Lower leg skin (tissue), 4 donors: ENCODE results near the gene GRIA2. TPM values are rescaled to one million over a fixed set of nuclear protein-coding genes. Genes with fewer than 3 reads are reported as not detected.

Experiments
- DNase-seq, 2 donors: peaks; one replicate each; pipeline ENCODE4 v3.0.0-alpha.2; 2019; ENCODE audit warnings: low spot score in 2 of 2
- H3K4me3 ChIP-seq: fragments of 200-600 bp; sonication (generic); 2 replicates; pipeline ENCODE4 v1.5.1; 2017; ENCODE audit warnings: mild to moderate bottlenecking, low read depth; ENCODE audit not compliant: poor library complexity, severe bottlenecking
- CTCF ChIP-seq, 3 donors: fragments of 450-650 bp; IDR thresholded peaks; one replicate each; pipeline ENCODE4 v1.5.1; 2016; ENCODE audit warnings: antibody characterized with exemption in 3 of 3, mild to moderate bottlenecking in 3 of 3, moderate library complexity in 2 of 3
- POLR2A ChIP-seq, 2 donors: fragments of 450-650 bp; IDR thresholded peaks; one replicate each; pipeline ENCODE4 v1.6.1; 2016 to 2017; ENCODE audit warnings: antibody characterized with exemption in 2 of 2, mild to moderate bottlenecking in 1 of 2, moderate library complexity in 1 of 2
- WGBS, 2 donors: methylation state at CpG; one replicate each; pipeline ENCODE4 v1.1.5; 2018; 5-methylcytosine and 5-hydroxymethylcytosine counted together
- intact Hi-C: fragments of 100-400 bp; cut with DNase I; formaldehyde crosslinking; loops from one replicate; pipeline ENCODE4 v1.15.0; 2023; ENCODE audit warnings: low total_unique reads
- total RNA-seq, 4 donors: library from RNA; depleted of rRNA; stranded (reverse); fragments of >200 nt; gene quantifications; one replicate each; pipeline ENCODE4 v1.1.0, GENCODE V29; 2016

The GRIA2 gene
- total RNA-seq, 4 donors from 2014 or later: 0.30 to 3.9 (median 2.5) TPM

- DNase-seq: no peak
- TF ChIP-seq POLR2A (IDR thresholded peaks at IDR 0.05) (no peak), CTCF (IDR thresholded peaks at IDR 0.05) (no peak)
- no peak overlapping the region for H3K4me3 ChIP-seq
- 43 to 54% methylated on average over 2 of the region's 2 CpGs for WGBS, 2 donors
- intact Hi-C loops: no loop called here
Measured at GRCh38 chr4:157265281-157265680, 44.8 kb downstream of the GRIA2 start.

- TF ChIP-seq CTCF (IDR thresholded peaks at IDR 0.05) (no peak), POLR2A (IDR thresholded peaks at IDR 0.05) (no peak)
- 45 to 69% methylated on average over 2 of the region's 2 CpGs for WGBS, 2 donors
- H3K4me3 ChIP-seq: no peak overlapping the region
- intact Hi-C loops: no loop called here
- no peak for DNase-seq
Measured at GRCh38 chr4:157270108-157270507, 49.6 kb downstream of the GRIA2 start.

GRCh38 chr4:157270552-157270951, 50.0 kb downstream of the GRIA2 start:
- no peak for TF ChIP-seq CTCF (IDR thresholded peaks at IDR 0.05)
- TF ChIP-seq POLR2A (IDR thresholded peaks at IDR 0.05): no peak
- intact Hi-C loops: no loop called here
- no peak overlapping the region for H3K4me3 ChIP-seq
- no peak for DNase-seq
- 82 to 85% methylated on average over 5 of the region's 5 CpGs for WGBS, 2 donors

- 32 to 43% methylated on average over 1 of the region's 1 CpG for WGBS, 2 donors
Measured at GRCh38 chr4:157271166-157271869, 50.8 kb downstream of the GRIA2 start.

GRCh38 chr4:157280673-157281072, 60.1 kb downstream of the GRIA2 start:
- no peak for DNase-seq
- TF ChIP-seq POLR2A (IDR thresholded peaks at IDR 0.05) (no peak), CTCF (IDR thresholded peaks at IDR 0.05) (no peak)
- no peak overlapping the region for H3K4me3 ChIP-seq
- WGBS, 2 donors: 62 to 75% methylated on average over 1 of the region's 1 CpG
- intact Hi-C loops: no loop called here

More at GRCh38 chr4:157271166-157271869, 50.8 kb downstream of the GRIA2 start:
- no peak for DNase-seq
- no peak overlapping the region for H3K4me3 ChIP-seq
- TF ChIP-seq CTCF (IDR thresholded peaks at IDR 0.05) (no peak), POLR2A (IDR thresholded peaks at IDR 0.05) (no peak)
- intact Hi-C loops: no loop called here

- 83 to 84% methylated on average over 3 of the region's 3 CpGs for WGBS, 2 donors
- intact Hi-C loops: no loop called here
- no peak for DNase-seq
- H3K4me3 ChIP-seq: no peak overlapping the region
- no peak for TF ChIP-seq CTCF (IDR thresholded peaks at IDR 0.05)
- TF ChIP-seq POLR2A (IDR thresholded peaks at IDR 0.05): no peak
Measured at GRCh38 chr4:157282019-157282418, 61.5 kb downstream of the GRIA2 start.
